Astrocyte of the cerebellum (primary cell): ENCODE measurements around the gene PTPN3.

Experiments used
- DNase-seq: peaks from one replicate; pipeline ENCODE4 v3.0.0-alpha.2; 2011; ENCODE audit warnings: low read depth
- H3K4me3 ChIP-seq: 2 replicates; pipeline ENCODE4 v1.5.1; 2011; ENCODE audit warnings: mild to moderate bottlenecking, low read depth, low read length, moderate library complexity
- in situ Hi-C: cut with HindIII; loops from 2 replicates; pipeline ENCODE4 v1.10.0; 2017; ENCODE audit warnings: low sequenced_read_pairs
- TF ChIP-seq, protein P1 (sequence below): IDR thresholded peaks from 2 replicates; pipeline ENCODE4 v1.5.1; 2012; ENCODE audit warnings: low read length, low read depth, moderate library complexity, mild to moderate bottlenecking; ENCODE audit errors: missing control alignments

Gene PTPN3

DNA sequence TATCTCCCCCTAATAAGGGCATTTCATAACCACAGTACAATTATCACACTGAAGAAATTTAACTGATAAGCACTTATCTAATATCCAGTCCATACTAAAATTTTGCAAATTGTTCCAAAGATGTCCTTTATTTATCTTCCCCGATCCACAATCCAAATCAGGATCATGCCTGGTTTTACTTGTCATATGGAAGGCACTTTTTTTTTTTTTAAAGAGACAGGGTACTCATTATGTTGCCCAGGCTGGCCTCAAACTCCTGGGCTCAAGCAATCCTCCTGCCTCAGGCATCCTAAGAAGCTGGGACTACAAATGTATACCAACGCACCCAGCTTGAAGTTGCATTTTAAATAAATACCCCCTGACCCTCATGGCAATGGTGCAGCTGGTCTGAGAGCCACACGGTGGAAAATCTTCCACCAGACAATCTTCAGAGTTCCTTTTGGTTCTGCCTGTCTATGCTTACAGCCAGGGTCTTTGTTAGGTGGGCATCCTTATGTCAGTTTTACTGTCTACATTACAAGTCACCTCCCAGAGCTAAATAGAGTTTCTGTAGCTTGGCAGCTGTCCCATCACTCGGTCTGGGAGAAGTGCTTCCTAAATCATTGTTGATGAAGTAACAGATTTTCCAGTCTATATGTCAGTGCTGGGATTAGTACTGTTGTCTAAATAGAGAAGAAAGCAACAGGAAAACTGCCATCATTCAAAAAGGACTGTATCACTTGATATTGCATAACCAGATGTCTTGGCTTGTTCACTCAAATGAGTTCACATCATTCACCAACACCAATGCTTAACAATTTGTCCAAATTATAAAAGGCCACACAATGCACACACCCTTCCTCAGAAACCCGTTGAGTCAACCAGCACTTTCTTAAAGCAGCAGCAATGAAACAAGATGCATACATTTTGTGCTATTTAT lies 26.4 kb downstream of the PTPN3 start:
- no peak for DNase-seq
- H3K4me3 ChIP-seq: no peak overlapping the region
- in situ Hi-C loops: no loop called here
- TF ChIP-seq, protein P1, sequence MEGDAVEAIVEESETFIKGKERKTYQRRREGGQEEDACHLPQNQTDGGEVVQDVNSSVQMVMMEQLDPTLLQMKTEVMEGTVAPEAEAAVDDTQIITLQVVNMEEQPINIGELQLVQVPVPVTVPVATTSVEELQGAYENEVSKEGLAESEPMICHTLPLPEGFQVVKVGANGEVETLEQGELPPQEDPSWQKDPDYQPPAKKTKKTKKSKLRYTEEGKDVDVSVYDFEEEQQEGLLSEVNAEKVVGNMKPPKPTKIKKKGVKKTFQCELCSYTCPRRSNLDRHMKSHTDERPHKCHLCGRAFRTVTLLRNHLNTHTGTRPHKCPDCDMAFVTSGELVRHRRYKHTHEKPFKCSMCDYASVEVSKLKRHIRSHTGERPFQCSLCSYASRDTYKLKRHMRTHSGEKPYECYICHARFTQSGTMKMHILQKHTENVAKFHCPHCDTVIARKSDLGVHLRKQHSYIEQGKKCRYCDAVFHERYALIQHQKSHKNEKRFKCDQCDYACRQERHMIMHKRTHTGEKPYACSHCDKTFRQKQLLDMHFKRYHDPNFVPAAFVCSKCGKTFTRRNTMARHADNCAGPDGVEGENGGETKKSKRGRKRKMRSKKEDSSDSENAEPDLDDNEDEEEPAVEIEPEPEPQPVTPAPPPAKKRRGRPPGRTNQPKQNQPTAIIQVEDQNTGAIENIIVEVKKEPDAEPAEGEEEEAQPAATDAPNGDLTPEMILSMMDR: no peak

DNA sequence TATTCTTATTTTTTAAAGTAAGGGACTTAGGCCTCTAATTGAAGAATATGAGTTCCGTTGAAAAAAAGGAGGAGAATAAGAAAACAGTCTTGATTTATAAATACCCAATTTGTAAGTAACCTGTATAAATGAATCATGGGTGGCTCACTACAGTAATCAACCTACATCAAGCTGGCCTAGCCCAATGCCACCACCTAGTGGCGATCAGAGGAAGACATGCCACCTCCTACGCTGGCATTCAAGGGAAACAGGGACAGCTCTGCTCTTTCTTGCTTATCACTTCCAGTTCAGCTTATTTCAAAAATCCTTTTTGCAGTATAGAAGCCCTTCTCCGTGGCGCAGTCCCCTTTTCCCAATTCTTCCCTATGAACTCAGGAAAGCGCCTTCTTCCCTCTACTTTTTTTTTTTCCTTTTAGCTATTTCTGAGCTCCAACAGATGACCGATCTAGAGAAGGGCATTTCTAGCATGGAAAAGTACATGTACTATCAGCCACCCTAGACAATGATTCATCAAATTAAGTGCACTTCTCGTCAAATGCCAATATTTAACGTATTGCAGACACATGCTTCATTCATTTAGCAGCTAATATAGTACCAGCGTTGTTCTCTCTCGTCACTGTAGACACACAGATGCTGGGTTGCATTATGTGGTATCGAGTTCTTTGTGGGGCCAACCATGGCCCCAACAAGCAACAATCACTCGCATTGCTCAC lies 28.3 kb downstream of the PTPN3 start:
- in situ Hi-C loops: no loop called here
- TF ChIP-seq, protein P1: peak; percentile 95
- peak; percentile 65 for DNase-seq
- no peak overlapping the region for H3K4me3 ChIP-seq

DNA sequence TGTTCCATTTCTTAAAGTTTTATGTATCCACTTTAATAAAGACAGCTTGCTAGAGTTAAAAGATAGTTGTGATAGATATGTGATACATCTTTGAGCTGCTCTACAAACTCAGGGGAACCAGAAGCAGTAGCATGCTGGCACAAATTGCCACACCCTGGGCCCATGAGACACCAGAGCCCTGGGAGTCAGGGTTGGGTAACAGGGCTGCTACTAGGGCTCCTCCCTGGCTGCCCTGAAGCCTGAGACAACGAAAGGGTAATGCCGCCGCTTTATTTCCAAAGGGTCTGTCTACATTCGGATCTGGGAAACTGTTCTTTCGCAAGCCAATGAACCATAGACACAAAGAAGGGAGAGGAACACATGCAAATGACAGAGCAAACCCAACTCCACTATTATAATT lies 29.2 kb downstream of the PTPN3 start:
- DNase-seq: no peak
- TF ChIP-seq, protein P1: no peak

DNA sequence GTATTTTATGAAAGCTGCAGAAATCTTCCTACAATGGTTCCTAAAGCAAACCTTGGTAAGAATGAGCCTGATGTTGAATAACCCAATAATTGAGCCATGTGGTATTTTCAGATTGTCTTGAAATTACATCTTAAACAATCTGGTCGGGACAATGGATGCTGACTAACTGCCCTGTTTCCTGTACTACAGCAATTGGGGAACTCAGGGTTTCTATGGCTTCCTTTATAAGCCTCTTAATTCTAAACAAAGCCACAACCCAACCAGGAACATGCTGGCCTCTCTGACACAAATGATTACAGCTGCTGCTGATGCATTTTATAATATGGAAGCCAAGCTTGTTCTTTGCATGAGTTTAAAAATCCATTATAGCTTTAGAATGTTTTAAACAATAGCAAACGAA lies 30.2 kb downstream of the PTPN3 start:
- no peak for DNase-seq
- in situ Hi-C loops: no loop called here
- H3K4me3 ChIP-seq: no peak overlapping the region
- TF ChIP-seq, protein P1: no peak

More for the DNA sequence above, 29.2 kb downstream of the PTPN3 start:
- H3K4me3 ChIP-seq: no peak overlapping the region
- in situ Hi-C loops: no loop called here

DNA sequence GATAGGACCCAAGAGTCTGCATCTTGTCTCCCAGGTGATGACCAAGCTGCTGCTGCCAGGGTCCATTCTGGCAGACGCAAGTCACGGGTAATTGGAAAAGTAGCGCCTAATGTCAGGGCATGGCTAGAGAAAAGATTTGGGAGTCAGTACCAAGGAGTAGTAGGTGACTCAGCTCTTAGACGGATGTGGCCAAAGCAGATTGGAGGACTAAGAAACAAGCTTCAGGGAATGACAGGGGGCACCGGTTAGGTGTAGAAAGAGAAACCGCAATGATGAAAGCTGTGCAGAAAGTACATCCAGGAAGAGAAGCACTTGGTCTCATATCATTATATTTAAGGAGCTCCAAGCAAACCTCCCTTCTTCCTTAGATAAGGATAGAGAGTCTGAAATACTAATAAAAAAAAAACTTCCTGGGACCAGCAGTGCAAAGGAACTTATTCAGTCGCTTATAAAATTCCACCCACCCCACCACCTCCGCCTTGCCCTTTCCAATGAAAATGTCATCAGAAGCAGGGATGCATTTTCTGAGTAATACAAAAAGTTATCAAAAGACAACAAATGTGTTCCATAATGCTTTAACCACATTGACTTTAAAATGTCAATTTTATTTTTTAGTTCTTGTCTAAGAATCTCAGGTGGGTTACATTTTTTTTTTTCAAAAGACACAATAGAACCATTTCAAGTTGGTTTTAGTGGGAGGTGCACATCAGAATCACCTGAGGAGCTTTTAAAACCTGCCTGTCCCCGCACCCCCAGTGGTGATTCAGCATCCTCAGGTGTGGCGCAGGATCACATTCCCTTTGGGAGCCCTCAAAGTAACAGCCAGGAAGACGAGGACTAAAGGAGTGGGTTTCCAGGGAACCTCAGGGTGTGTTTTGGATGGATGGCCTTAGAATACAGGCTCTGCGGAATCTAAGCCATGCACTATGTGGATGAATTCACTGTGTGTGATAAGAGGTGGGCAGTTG lies 31.2 kb downstream of the PTPN3 start:
- in situ Hi-C loops: no loop called here
- TF ChIP-seq, protein P1: no peak
- no peak for DNase-seq
- no peak overlapping the region for H3K4me3 ChIP-seq
